Omental fat pad (tissue), 4 donors: ENCODE data around the gene FBXO41. TPM values are rescaled to one million over a fixed set of nuclear protein-coding genes. Genes with fewer than 3 reads are reported as not detected.

Experiments used
- ATAC-seq: fragments of 150-250 bp; one replicate; pipeline ENCODE4 v1.9.1; 2016; ENCODE audit warnings: mild to moderate bottlenecking, moderate library complexity; ENCODE audit not compliant: low FRiP score
- DNase-seq: peaks from one replicate; pipeline ENCODE4 v3.0.0-alpha.2; 2019; ENCODE audit warnings: low spot score
- CTCF ChIP-seq, 3 donors: fragments of 450-650 bp; IDR thresholded peaks; one replicate each; pipeline ENCODE4 v1.5.1; 2016 to 2017; ENCODE audit warnings: antibody characterized with exemption in 3 of 3, mild to moderate bottlenecking in 3 of 3, moderate library complexity in 2 of 3
- total RNA-seq, 4 donors: library from RNA; depleted of rRNA; stranded (reverse); fragments of >200 nt; gene quantifications; one replicate each; pipeline ENCODE4 v1.1.0, GENCODE V29; 2016

FBXO41 gene
- total RNA-seq, 4 donors from 2014 or later, result 1.1 to 3.1 (median 2.0) TPM

- DNase-seq (no peak), ATAC-seq (no peak)
- no peak for TF ChIP-seq CTCF (IDR thresholded peaks at IDR 0.05)
These were observed 60.5 kb downstream of the FBXO41 start for GRCh38 chr2:73223821-73224220.

GRCh38 chr2:73218298-73218697, 66.0 kb downstream of the FBXO41 start:
- ATAC-seq (no peak), DNase-seq (no peak)
- no peak for TF ChIP-seq CTCF (IDR thresholded peaks at IDR 0.05)

DNA sequence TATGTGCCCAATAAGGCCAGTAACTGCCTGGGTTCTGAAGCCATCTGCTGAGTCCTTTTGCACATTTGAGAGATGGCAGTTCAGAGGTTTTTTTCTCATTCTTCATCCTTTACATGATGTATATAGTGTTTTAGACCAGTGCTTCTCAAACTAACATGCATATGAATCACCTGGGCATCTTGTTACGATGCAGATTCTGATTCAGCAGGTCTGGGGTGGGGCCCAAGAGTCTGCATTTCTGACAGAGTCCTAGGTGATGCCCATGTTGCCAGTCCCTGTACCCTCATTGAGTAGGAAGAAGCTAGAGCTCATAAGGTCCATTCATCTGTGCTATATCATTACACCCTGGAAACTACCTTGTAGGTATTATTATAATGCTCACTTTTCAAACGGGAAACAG, 66.5 kb downstream of the FBXO41 start:
- no peak for ATAC-seq
- DNase-seq, result no peak
- TF ChIP-seq CTCF (IDR thresholded peaks at IDR 0.05), result no peak

DNA sequence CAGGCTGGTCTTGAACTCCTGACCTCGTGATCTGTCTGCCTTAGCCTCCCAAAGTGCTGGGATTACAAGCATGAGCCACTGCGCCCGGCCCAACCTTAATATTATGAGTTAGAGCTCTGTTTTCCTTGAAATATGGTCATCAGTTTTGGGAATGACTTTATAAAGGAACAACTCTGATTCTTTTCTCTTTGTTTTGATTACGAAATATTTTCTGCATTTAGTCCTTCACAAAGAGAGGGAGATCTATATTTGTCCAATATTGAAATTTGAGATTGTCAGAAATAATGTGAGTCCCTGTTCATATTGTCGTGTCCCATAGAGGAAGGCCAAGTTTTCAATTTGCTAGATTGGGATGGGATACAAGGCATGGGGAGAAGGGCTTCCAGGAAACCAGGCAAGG, 67.1 kb downstream of the FBXO41 start:
- ATAC-seq (no peak), DNase-seq (no peak)
- TF ChIP-seq CTCF (IDR thresholded peaks at IDR 0.05), result no peak

GRCh38 chr2:73215254-73215653, 69.0 kb downstream of the FBXO41 start:
- no peak for TF ChIP-seq CTCF (IDR thresholded peaks at IDR 0.05)
- DNase-seq, result no peak
- no peak for ATAC-seq

GRCh38 chr2:73214120-73215035, 69.9 kb downstream of the FBXO41 start, which contains the start of gene SMYD5:
Gene SMYD5 (plus strand): TSS chr2:73214245. CDS start chr2:73214267, 22 bp downstream.
- no peak for TF ChIP-seq CTCF (IDR thresholded peaks at IDR 0.05)
- DNase-seq, result peak; percentile 71
- peak; percentile 92 for ATAC-seq
